GM10248 (cell line): Measurements from ENCODE around the gene CUBN.

ENCODE experiments used
- CTCF ChIA-PET: fragments of 300-600 bp; sonication (Branson Sonifier 250); formaldehyde crosslinking; extraction: SDS; loops from one replicate; lab custom pipeline; 2021; ENCODE audit warnings: antibody characterized with exemption; lab: Yijun Ruan, JAX
- POLR2A ChIA-PET: fragments of 350-650 bp; sonication (Branson Sonifier 250); formaldehyde crosslinking; extraction: SDS; loops from one replicate; lab custom pipeline; 2020; ENCODE audit warnings: antibody characterized with exemption; lab: Yijun Ruan, JAX
- DNase-seq: peaks from one replicate; pipeline ENCODE4 v3.0.0; 2012; ENCODE audit errors: extremely low spot score
- TF ChIP-seq, protein P1 (sequence below): IDR thresholded peaks from 2 replicates; pipeline ENCODE4 v1.5.1; 2012; ENCODE audit warnings: mild to moderate bottlenecking, low read depth; ENCODE audit errors: extremely low read depth, missing control alignments, control extremely low read depth

CUBN gene

GRCh38 chr10:16986406-16987205 lies 143.0 kb downstream of the CUBN start:
- ChIA-PET CTCF (no interaction called here), POLR2A (no interaction called here)
- TF ChIP-seq, protein P1, sequence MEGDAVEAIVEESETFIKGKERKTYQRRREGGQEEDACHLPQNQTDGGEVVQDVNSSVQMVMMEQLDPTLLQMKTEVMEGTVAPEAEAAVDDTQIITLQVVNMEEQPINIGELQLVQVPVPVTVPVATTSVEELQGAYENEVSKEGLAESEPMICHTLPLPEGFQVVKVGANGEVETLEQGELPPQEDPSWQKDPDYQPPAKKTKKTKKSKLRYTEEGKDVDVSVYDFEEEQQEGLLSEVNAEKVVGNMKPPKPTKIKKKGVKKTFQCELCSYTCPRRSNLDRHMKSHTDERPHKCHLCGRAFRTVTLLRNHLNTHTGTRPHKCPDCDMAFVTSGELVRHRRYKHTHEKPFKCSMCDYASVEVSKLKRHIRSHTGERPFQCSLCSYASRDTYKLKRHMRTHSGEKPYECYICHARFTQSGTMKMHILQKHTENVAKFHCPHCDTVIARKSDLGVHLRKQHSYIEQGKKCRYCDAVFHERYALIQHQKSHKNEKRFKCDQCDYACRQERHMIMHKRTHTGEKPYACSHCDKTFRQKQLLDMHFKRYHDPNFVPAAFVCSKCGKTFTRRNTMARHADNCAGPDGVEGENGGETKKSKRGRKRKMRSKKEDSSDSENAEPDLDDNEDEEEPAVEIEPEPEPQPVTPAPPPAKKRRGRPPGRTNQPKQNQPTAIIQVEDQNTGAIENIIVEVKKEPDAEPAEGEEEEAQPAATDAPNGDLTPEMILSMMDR, result no peak
- DNase-seq, result no peak

DNA sequence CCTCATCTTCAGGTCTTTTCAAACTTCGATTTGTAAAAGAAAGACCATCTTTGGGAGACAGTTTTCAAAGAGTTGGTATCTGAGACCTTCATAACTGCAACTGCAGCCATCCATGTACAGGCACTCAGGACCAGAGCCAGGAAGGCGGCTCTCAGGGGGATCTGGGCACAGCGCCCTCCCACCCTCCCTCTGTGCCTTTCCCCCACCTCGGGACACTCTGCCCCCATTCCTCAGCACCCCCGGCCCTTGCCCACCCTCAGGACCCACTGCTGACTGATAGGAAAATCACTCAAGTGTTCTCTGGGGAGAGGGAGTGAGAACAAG lies 143.6 kb downstream of the CUBN start:
- ChIA-PET CTCF (no interaction called here), POLR2A (no interaction called here)
- TF ChIP-seq, protein P1, result no peak
- DNase-seq, result no peak

GRCh38 chr10:16984242-16984641 lies 145.4 kb downstream of the CUBN start:
- DNase-seq, result no peak
- TF ChIP-seq, protein P1, result no peak
- CTCF ChIA-PET, result no interaction called here
- POLR2A ChIA-PET, result no interaction called here

DNA sequence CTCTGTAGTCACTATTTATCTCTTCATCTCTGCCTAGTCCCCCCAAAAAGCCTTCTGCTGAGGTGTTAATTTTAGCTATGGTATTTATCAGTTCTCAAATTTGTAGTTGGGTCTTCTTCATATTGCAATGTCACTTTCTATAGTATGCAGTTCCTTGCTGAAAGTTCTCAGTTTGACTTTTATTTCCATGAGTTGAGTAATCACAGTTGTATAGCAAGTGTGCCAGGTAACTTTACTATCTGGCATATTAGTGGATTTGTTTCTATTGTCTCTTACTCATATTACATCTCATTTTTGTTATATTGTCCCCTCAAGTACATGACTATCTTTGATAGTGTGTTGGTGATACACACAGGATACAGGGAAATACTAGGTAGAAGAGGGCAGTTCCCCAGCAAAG lies 152.8 kb downstream of the CUBN start:
- POLR2A ChIA-PET, result no interaction called here
- TF ChIP-seq, protein P1, result no peak
- DNase-seq, result no peak
- CTCF ChIA-PET, result interaction anchor here (1.5 kb wide), 1 partner anchor 20 kb away, joined by 4 read pairs; no protein-coding TSS in a partner anchor

DNA sequence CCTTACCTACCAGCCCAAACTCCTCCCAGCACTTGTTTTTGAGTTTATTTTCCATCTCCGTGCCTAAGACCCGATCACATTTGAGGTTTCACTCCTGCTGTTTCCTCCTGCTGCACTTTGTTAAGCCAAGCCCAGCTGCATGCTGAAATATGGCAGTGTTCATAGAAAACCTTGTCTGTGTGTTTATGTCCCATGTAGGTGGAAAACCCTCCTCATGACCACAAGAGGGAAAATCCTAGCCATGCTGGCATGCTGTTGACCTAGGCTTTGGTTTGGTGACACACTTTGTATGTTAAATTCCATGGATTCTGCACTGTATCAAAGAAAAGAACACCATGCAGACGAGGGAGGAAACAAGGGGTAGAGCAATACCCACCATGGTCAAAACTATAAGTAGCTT lies 154.4 kb downstream of the CUBN start:
- ChIA-PET CTCF (no interaction called here), POLR2A (no interaction called here)
- TF ChIP-seq, protein P1, result no peak

DNA sequence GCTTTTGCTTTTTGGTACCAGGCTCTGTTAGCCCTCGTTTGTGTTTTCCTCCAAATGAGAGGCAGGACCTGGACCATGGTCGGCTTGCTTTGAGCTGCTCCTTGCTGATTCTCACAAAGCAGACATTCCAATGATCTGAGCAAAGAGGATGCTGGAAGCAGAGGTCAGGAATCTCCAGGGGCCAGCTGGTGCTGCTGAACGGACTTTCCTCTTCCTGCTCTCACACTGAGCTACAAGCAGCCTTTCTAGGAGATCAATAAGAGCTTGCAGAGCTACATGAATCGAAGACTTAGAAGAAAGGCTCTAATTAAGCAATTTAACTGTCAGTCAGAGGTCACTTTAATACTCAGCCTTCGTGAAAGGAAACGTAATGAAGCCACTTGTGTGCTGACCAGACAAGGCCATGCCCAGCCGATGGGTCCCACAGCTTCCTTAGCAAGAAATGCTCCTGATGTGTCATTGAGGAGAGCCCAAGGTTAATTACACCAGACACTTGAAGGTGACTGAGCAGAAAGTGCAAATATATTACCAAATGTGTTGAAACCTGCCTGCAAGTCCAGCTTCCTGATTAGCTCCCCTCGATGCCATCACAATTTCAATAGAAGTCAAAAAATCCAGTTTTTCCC lies 161.1 kb downstream of the CUBN start:
- TF ChIP-seq, protein P1, result no peak
- DNase-seq, result no peak
- POLR2A ChIA-PET, result no interaction called here
- CTCF ChIA-PET, result no interaction called here

More for the DNA sequence above, 154.4 kb downstream of the CUBN start:
- DNase-seq, result no peak
